CD4-positive, alpha-beta T cell (primary cell): Measurements from ENCODE around the gene ARHGEF4. TPM values are rescaled to one million over a fixed set of nuclear protein-coding genes. Genes with fewer than 3 reads are reported as not detected.

ENCODE experiments used
- ATAC-seq: fragments of 200-7000 bp; cut with Tn5 transposase; one replicate; pipeline ENCODE4 v1.10.0; 2022; ENCODE audit warnings: mild to moderate bottlenecking; ENCODE audit not compliant: poor library complexity
- CTCF ChIA-PET: fragments of 350-600 bp; sonication (Branson Sonifier 250); formaldehyde crosslinking; loops from one replicate; lab custom pipeline; 2021; ENCODE audit warnings: antibody characterized with exemption, inconsistent platforms; lab: Charles Lee
- POLR2A ChIA-PET: fragments of 350-600 bp; sonication (Branson Sonifier 250); formaldehyde crosslinking; loops from one replicate; lab custom pipeline; 2021; ENCODE audit warnings: antibody characterized with exemption, inconsistent platforms; lab: Charles Lee
- DNase-seq, 14 experiments: peaks; one replicate each; pipeline ENCODE4 v3.0.0-alpha.2; 2013 to 2020; ENCODE audit warnings: mixed read lengths in 2 of 14
- H3K27ac ChIP-seq, 2 donors: one replicate each; pipeline versions ENCODE4 v1.5.1 to v1.7.0; 2013; ENCODE audit warnings: low read length in 2 of 2, low read depth in 1 of 2, mild to moderate bottlenecking in 1 of 2
- H3K27me3 ChIP-seq, 2 experiments: 1 replicate in 1 of 2; 2 replicates in 1 of 2; pipeline versions ENCODE4 v1.6.1 to v1.7.0; 2013; ENCODE audit warnings: low read length in 2 of 2, control low read depth in 1 of 2, mild to moderate bottlenecking in 1 of 2, moderate library complexity in 1 of 2; ENCODE audit not compliant: insufficient read depth in 2 of 2, control insufficient read depth in 1 of 2
- H3K36me3 ChIP-seq: one replicate; pipeline ENCODE4 v1.6.1; 2013; ENCODE audit warnings: low read length, control low read depth; ENCODE audit not compliant: insufficient read depth
- H3K4me1 ChIP-seq: one replicate; pipeline ENCODE4 v1.6.1; 2013; ENCODE audit warnings: low read length, control low read depth; ENCODE audit not compliant: insufficient read depth
- H3K4me3 ChIP-seq: one replicate; pipeline ENCODE4 v1.5.1; 2013; ENCODE audit warnings: mild to moderate bottlenecking, low read length, moderate library complexity
- H3K9me3 ChIP-seq, 2 experiments: 1 replicate in 1 of 2; 2 replicates in 1 of 2; pipeline versions ENCODE4 v1.6.1 to v1.7.0; 2013; ENCODE audit warnings: low read length in 2 of 2, mild to moderate bottlenecking in 2 of 2, control low read depth in 1 of 2, moderate library complexity in 1 of 2; ENCODE audit not compliant: control insufficient read depth in 1 of 2, insufficient read depth in 1 of 2
- H3K27ac Mint-ChIP-seq: one replicate; pipeline ENCODE4 v1.8.0; 2020; ENCODE audit warnings: mixed read lengths
- H3K27me3 Mint-ChIP-seq: one replicate; pipeline ENCODE4 v1.8.0; 2021; ENCODE audit warnings: mixed read lengths
- H3K36me3 Mint-ChIP-seq: one replicate; pipeline ENCODE4 v1.8.0; 2021; ENCODE audit warnings: low read depth, mixed read lengths
- H3K4me1 Mint-ChIP-seq: one replicate; pipeline ENCODE4 v1.8.0; 2021; ENCODE audit warnings: low read depth, mixed read lengths
- H3K4me3 Mint-ChIP-seq: one replicate; pipeline ENCODE4 v1.8.0; 2020; ENCODE audit warnings: mild to moderate bottlenecking, mixed read lengths
- H3K9me3 Mint-ChIP-seq: one replicate; pipeline ENCODE4 v1.8.0; 2020; ENCODE audit warnings: mixed read lengths
- intact Hi-C, 2 experiments: fragments of 100-400 bp; cut with DNase I in 1 of 2; cut with micrococcal nuclease in 1 of 2; formaldehyde crosslinking; loops; one replicate each; pipeline versions ENCODE4 v1.15.1 to v1.9.0; 2023 to 2025; cut with DNase I, micrococcal nuclease
- total RNA-seq, 174 experiments: library from RNA in 2 of 174; stranded (reverse) in 2 of 174; gene quantifications; one replicate each; pipeline ENCODE4 v1.2.3 and lab custom pipeline; 2021 to 2026
- TF ChIP-seq, protein P1 (sequence below): fragments of 200-600 bp; IDR thresholded peaks from one replicate; pipeline ENCODE4 v1.8.0; 2022; ENCODE audit warnings: antibody characterized with exemption, mild to moderate bottlenecking

Gene ARHGEF4
- total RNA-seq, 2 experiments from 2014 or later: 3.6 to 4.1 TPM

DNA sequence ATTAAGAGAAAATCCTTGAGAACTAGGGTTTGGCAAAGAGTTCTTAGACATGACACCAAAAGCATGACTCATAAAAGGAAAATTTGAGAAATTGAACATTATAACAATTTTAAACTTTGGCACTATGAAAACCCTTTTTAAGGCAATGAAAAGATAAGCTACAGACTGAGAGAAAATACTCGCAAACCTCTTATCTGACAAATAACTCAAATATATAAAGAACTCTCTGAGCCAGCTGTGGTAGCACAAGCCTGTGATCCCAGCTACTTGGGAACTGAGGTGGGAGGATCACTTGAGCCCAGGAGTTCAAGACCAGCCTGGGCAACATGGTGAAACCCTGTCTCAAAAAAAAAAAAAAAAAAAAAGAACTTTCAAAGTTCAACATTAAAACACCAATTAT, 186.0 kb downstream of the ARHGEF4 start:
- intact Hi-C loops: no loop called here
- no peaks in the 10 kb centered on the region for H3K4me1 Mint-ChIP-seq
- no peak overlapping the region for H3K4me3 ChIP-seq
- H3K36me3 ChIP-seq: no peaks in the 10 kb centered on the region
- H3K4me3 Mint-ChIP-seq: no peak overlapping the region
- no peak for DNase-seq
- H3K9me3 ChIP-seq: peaks cover 0 to 2% of the 10 kb centered on the region in 2 experiments
- ChIA-PET CTCF (no interaction called here), POLR2A (no interaction called here)
- ATAC-seq: no peak
- TF ChIP-seq, protein P1, sequence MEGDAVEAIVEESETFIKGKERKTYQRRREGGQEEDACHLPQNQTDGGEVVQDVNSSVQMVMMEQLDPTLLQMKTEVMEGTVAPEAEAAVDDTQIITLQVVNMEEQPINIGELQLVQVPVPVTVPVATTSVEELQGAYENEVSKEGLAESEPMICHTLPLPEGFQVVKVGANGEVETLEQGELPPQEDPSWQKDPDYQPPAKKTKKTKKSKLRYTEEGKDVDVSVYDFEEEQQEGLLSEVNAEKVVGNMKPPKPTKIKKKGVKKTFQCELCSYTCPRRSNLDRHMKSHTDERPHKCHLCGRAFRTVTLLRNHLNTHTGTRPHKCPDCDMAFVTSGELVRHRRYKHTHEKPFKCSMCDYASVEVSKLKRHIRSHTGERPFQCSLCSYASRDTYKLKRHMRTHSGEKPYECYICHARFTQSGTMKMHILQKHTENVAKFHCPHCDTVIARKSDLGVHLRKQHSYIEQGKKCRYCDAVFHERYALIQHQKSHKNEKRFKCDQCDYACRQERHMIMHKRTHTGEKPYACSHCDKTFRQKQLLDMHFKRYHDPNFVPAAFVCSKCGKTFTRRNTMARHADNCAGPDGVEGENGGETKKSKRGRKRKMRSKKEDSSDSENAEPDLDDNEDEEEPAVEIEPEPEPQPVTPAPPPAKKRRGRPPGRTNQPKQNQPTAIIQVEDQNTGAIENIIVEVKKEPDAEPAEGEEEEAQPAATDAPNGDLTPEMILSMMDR: no peak
- peaks cover 69% of the 10 kb centered on the region for H3K27me3 Mint-ChIP-seq
- no peak overlapping the region for H3K27ac Mint-ChIP-seq
- H3K9me3 Mint-ChIP-seq: peaks cover 4% of the 10 kb centered on the region
- H3K36me3 Mint-ChIP-seq: no peaks in the 10 kb centered on the region
- peaks cover 5 to 7% of the 10 kb centered on the region in 2 experiments for H3K27me3 ChIP-seq
- H3K4me1 ChIP-seq: no peaks in the 10 kb centered on the region
- no peak overlapping the region for H3K27ac ChIP-seq

DNA sequence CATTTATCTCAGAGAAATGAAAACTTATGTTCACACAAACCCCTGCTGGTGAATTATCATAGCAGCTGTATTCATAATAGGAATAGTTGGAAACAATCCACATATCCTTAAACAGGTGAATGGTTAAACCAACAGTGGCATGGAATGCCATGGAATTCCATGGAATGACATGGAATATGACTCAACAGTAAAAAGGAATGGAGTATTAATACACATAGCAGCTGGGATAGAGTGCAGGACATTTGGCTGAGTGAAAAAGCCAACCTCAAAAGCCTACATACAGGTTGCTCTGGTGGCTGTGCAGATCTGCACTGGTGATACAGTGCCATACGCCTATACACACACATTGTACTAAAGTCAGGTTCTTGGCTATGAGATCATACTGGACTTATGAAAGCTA, 187.0 kb downstream of the ARHGEF4 start:
- no peaks in the 10 kb centered on the region for H3K4me1 Mint-ChIP-seq
- Histone ChIP-seq H3K9me3 (peaks cover 0 to 8% of the 10 kb centered on the region in 2 experiments), H3K27ac (no peak overlapping the region), H3K27me3 (peaks cover 7 to 11% of the 10 kb centered on the region in 2 experiments), H3K36me3 (no peaks in the 10 kb centered on the region), H3K4me3 (no peak overlapping the region), H3K4me1 (no peaks in the 10 kb centered on the region)
- DNase-seq: no peak
- no peak for ATAC-seq
- H3K9me3 Mint-ChIP-seq: peaks cover 4% of the 10 kb centered on the region
- POLR2A ChIA-PET: no interaction called here
- peaks cover 74% of the 10 kb centered on the region for H3K27me3 Mint-ChIP-seq
- no peaks in the 10 kb centered on the region for H3K36me3 Mint-ChIP-seq
- CTCF ChIA-PET: no interaction called here
- TF ChIP-seq, protein P1: no peak
- H3K27ac Mint-ChIP-seq: no peak overlapping the region
- intact Hi-C loops: no loop called here
- H3K4me3 Mint-ChIP-seq: no peak overlapping the region

DNA sequence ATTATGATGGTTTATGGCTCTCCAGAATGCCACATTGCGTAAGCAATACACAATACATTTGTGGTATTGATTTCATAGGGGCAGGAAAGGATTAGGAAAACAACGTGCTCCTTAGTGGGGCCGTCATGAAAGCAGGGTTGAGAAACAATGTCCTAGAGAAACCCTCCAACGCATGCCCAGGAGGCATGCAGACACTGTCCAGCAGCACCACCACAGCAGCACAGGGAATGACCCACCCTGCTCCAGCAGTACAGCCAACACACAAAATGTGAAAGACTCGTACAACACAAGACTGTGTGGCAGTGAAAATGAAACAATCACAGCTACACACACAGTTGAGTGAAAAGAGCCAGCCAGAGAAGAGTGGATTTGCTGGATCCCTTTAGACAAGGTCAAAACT, 190.2 kb downstream of the ARHGEF4 start:
- Mint-ChIP-seq H3K4me3 (no peak overlapping the region), H3K4me1 (no peaks in the 10 kb centered on the region), H3K27ac (no peak overlapping the region), H3K9me3 (peaks cover 4% of the 10 kb centered on the region), H3K27me3 (peaks cover 70% of the 10 kb centered on the region), H3K36me3 (no peaks in the 10 kb centered on the region)
- CTCF ChIA-PET: no interaction called here
- DNase-seq (no peak), ATAC-seq (no peak)
- H3K4me3 ChIP-seq: no peak overlapping the region
- intact Hi-C loops: no loop called here
- no peaks in the 10 kb centered on the region for H3K36me3 ChIP-seq
- H3K27me3 ChIP-seq: peaks cover 9 to 11% of the 10 kb centered on the region in 2 experiments
- POLR2A ChIA-PET: no interaction called here
- TF ChIP-seq, protein P1: no peak
- peaks cover 0 to 8% of the 10 kb centered on the region in 2 experiments for H3K9me3 ChIP-seq
- no peaks in the 10 kb centered on the region for H3K4me1 ChIP-seq
- H3K27ac ChIP-seq: no peak overlapping the region
